GM18499 (cell line): ENCODE results near the gene TGOLN2.
"Not testable (repeated sequence)": the region's sequence is repeated elsewhere in the genome, so short reads cannot be mapped to it uniquely, and the experiment has no call there.

Source experiments
- ATAC-seq: cut with Tn5 transposase; IDR thresholded peaks from one replicate; pipeline ENCODE4 v1.9.1; 2021; ENCODE audit warnings: moderate number of reproducible peaks; ENCODE audit not compliant: insufficient read depth, unreplicated experiment

TGOLN2 gene

DNA sequence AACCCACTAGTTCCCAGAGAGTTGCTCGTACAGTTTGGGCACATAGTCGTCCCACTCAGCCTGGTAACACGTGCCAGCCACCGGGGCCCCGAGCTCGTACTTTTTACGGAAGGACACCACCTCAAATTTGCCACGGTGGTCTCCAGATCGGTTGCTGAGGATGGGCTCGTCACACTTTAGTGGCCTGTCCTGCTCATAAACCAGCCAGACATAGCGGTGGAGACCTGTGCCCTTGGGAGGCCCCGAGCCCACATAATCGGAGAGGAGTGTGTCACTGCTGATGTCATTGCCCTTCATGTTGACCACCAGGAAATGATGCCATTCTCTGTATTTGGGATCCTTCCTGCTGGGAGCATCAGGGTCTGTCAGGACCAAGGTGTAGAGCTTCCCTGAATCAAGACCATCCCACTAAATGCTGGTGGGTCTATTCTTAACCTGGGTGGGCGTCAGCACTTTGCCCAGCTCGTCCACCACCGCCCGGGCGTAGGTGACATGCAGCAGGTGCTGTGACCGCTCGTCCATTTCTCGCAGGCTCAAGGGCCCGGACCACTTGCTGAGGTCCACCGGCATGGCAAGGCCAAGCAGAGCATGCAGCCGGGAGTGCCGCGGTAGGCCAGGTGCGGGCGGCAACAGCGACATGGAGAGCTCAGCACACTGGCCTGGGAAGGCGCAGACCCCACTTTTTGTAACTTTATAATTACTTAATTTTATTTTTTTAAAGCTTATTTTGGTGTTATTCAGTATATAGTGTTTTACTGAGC lies 13.7 kb upstream of the TGOLN2 start:
- ATAC-seq: no peak

DNA sequence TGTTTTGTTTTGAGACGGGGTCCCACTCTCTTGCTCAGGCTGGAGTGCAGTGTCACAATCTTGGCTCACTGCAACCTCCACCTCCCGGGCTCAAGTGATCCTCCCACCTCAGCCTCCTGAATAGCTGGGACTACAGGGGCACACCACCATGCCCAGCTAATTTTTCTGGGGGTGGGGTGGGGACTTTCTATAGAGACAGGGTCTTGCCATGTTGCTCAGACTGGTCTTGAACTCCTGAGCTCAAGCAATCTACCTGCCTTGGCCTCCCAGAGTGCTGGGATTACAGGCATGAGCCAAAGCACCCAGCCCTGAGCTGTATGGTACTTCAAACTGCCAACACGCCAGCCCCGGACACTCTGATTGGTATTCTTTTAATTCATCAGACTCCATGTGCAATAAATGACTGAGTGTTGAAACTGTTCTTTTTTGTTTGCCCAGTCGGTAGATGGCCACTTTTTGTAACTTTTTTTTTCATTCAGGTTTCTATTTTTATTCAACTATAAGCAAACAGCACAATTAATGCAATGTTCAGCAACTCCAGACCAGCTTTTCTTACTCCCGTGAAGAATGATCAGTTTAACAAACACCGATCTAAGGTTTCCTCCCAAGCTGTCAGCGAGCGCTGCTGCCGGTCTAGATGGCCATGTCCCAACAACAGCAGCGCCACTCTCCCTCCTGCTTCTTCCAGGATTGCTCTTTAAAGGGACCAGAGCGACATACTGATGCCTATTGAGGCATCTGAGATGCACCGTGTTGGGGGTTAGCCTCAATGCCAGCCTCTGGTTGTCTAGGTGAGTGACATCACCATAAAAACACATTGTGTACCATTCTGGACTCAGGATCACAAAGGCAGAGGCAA lies 12.5 kb upstream of the TGOLN2 start:
- ATAC-seq: no peak

DNA sequence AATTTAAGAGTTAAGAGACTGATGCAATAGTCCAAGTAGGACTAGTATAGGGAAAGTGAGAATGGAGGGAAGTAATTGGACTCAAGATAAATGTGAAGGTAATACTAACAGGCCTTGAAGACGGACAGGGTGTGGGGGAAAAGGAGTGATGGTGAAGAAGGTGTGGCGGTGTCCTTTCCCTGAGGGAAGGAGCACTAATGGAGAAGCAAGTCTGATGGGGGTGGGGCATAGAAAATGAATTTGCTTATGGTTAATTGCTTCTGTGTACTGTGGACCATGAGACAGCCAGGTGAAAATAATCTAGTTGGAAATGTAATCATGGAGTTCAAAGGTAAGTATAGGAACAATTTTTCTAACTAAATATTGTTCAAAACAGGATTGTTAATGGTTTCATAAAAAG lies 7.1 kb upstream of the TGOLN2 start:
- ATAC-seq: no peak

DNA sequence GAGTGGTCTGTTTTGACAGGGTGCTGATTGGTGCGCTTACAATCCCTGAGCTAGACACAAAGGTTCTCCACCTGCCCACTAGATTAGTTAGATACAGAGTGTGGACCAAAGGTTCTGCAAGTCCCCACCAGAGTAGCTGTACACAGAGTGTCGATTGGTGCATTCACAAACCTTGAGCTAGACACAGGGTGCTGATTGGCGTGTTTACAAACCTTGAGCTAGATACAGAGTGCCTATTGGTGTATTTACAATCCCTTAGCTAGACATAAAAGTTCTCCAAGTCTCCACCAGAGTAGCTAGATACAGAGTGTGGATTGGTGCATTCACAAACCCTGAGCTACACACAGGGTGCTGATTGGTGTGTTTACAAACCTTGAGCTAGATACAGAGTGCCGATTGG lies 6.1 kb upstream of the TGOLN2 start:
- not testable (repeated sequence) for ATAC-seq

DNA sequence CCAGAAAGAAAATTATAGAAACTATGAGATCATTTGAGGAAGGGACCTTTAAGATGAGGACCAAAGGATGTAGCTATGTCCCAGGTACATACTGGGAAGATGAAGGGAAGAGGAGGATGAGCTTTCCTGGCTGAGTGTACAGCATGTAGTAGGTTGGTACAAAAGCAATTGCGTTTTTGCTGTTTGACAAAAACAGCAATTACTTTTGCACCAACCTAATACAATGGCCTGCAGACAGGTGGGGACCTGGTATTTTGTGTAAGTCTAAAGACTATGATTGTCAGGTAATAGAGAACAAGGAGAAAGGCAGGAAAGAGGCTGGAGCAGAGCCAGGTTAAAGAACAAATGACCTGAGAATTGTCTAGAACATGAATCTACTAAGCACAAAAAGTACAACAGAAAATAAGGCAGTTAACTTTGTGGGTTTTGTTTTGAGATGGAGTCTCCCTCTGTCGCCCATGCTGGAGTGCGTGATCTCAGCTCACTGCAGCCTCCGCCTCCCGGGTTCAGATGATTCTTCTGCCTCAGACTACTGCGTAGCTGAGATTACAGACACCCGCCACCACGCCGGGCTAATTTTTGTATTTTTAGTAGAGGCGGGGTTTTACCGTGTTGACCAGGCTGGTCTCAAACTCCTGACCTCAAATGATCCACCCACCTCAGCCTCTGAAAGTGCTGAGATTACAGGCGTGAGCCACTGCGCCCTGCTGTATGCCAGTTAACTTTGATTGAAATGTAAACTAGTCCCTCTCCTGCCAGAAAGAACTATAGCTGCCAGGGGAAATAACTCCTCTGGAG lies 3.2 kb upstream of the TGOLN2 start:
- ATAC-seq: no peak

DNA sequence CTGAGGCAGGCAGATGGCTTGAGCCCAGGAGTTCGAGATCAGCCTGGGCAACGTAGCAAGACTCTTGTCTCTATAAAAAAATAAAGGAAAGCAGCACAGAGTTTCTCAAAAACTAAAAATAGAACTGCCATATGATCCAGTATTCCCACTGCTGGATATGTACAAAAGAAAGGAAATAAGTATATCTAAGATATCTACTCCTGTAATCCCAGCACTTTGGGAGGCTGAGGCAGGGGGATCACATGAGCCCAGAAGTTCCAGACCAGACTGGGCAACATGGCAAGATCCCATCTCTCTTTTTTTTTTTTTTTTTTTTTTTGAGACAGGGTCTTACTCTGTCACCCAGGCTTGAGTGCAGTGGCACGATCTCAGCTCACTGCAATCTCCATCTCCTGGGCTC lies 1.9 kb upstream of the TGOLN2 start:
- ATAC-seq: not testable (repeated sequence)

- ATAC-seq: no peak
These were observed 1.4 kb upstream of the TGOLN2 start for GRCh38 chr2:85329181-85329651.

- ATAC-seq: no peak
These were observed 498 bp downstream of the TGOLN2 start for GRCh38 chr2:85327160-85327821.

- ATAC-seq: no peak
These were observed 1.2 kb downstream of the TGOLN2 start for GRCh38 chr2:85326406-85327159.

GRCh38 chr2:85325466-85325811 lies 2.4 kb downstream of the TGOLN2 start:
- ATAC-seq: no peak

DNA sequence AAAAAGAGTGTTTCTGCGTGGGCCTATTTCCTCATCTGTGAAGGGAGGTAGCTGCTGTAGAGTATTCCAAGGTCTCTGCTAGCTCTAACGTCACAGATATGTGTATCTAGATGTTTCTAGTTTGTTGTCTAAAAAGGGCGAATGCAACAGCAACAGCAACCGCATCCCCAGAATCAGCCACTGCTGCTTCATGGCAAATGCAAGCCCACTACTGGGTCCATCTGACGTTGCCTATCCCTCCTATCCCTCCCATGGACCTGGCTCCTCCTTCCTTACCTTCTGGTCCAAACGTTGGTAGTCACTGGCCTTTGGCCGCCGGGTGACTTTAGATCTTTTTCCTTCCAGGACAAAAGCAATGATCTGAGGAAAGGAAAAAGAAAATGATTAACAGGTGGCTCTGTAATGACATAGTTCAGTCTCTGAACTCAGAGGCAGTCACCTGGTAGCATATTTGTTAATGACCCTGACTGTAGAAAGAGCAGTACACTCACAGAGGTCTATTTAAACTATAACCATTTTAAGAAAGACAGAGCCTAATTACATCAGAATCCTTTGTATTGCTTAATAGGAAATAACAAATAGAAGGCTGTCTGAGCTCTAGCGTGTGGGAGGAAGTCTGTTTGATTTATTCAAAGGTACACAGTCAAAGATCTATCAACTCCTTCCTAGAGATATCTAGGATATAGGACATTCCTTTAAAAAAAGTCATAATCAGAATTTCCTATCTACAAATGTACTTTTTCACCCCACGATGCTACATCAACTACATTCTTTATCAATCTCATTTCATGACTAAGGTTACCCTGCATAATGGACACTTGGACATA lies 2.9 kb downstream of the TGOLN2 start:
- no peak for ATAC-seq

DNA sequence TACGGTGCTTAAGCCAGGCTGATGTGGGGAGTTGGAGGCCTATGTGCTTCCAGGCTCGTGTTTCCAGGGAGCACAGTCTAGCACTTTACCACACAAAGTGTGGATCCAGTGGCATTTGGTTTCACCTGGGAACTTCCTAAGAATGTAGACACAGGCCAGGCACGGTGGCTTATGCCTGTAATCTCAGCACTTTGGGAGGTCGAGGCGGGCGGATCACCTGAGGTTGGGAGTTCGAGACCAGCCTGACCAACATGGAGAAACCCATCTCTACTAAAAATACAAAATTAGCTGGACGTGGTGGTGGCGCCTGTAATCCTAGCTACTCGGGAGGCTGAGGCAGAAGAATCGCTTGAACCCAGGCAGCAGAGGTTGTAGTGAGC lies 3.8 kb downstream of the TGOLN2 start:
- ATAC-seq: not testable (repeated sequence)

- no peak for ATAC-seq
These were observed 4.3 kb downstream of the TGOLN2 start for GRCh38 chr2:85323351-85323987.

DNA sequence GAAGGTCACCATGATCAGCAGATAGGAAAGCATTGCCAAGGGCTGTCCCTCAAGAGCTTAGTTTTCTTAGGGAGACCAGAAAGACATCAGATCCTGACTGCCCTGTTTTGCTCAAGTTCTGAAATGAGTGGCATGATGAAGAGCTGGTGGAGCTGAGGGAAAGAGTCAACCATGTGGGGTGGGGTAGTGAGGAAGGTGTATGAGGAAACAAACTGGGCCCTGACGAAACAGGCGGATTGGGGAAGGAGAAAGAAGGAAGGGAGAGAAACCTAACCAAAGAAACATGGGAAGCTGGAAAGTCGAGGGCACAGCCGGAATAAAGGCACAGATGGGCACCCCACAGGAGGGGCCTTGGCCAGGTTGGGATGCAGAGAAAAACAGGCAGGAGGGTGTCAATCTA lies 8.0 kb downstream of the TGOLN2 start:
- ATAC-seq: no peak

GRCh38 chr2:85318222-85319074 lies 9.3 kb downstream of the TGOLN2 start:
- ATAC-seq: no peak

- ATAC-seq: not testable (repeated sequence)
These were observed 11.9 kb downstream of the TGOLN2 start for GRCh38 chr2:85315921-85316320.

GRCh38 chr2:85314884-85315242 lies 12.9 kb downstream of the TGOLN2 start:
- ATAC-seq: no peak
